HCT116 (cell line): ENCODE measurements around the gene CA7. TPM values are rescaled to one million over a fixed set of nuclear protein-coding genes. Genes with fewer than 3 reads are reported as not detected.

Experiments used
- ATAC-seq: fragments of 200-7000 bp; cut with Tn5 transposase; 2 replicates; pipeline ENCODE4 v1.9.1; 2020; ENCODE audit warnings: mild to moderate bottlenecking, moderate library complexity
- BruUV-seq: library from RNA; stranded (reverse); fragments of 400-500 nt; replicated peaks from 2 replicates; lab custom pipeline; 2021; lab: Mats Ljungman, UMichigan
- CTCF ChIA-PET: fragments of 300-600 bp; sonication (Branson Sonifier 250); formaldehyde crosslinking; loops from one replicate; lab custom pipeline; 2021; ENCODE audit warnings: antibody characterized with exemption; lab: Charles Lee
- POLR2A ChIA-PET: fragments of 300-600, 350-600 bp; sonication (Branson Sonifier 250); formaldehyde crosslinking; loops from one replicate; lab custom pipeline; 2021; ENCODE audit warnings: antibody characterized with exemption; lab: Charles Lee
- RAD21 ChIA-PET, 2 experiments: fragments of 300-600 bp; sonication (Branson Sonifier 250); formaldehyde crosslinking; loops; one replicate each; lab custom pipeline; 2023; ENCODE audit warnings: low total read pairs in 2 of 2; ENCODE audit not compliant: uncharacterized antibody in 2 of 2, unreplicated experiment in 2 of 2, low non-redundant PET in 1 of 2; lab: Charles Lee
- DNase-seq: peaks from one replicate; pipeline ENCODE4 v3.0.0-alpha.2; 2010; ENCODE audit warnings: low read depth, low spot score
- H2AFZ ChIP-seq: fragments of 200-600 bp; shearing (Covaris generic), sonication (generic); 2 replicates; pipeline ENCODE4 v1.6.1; 2017; ENCODE audit warnings: low read depth, mixed run types, mixed read lengths, antibody characterized with exemption, low read length; ENCODE audit not compliant: poor library complexity, severe bottlenecking
- H3K27ac ChIP-seq: 2 replicates; pipeline ENCODE4 v1.5.1; 2012; ENCODE audit warnings: low read depth, low read length
- H3K27me3 ChIP-seq: fragments of 200-600 bp; sonication (generic); 2 replicates; pipeline ENCODE4 v1.6.1; 2016; ENCODE audit warnings: mixed run types, low read length, mixed read lengths; ENCODE audit not compliant: insufficient read depth
- H3K36me3 ChIP-seq, 2 experiments: fragments of 200-500 bp in 1 of 2; fragments of 200-600 bp in 1 of 2; sonication (Bioruptor generic) in 1 of 2; sonication (generic) in 1 of 2; 2 replicates each; pipeline versions ENCODE4 v1.5.1 to v1.6.1; 2014 to 2016; ENCODE audit warnings: low read length in 2 of 2, inconsistent platforms in 1 of 2, mixed read lengths in 1 of 2, mixed run types in 1 of 2; ENCODE audit not compliant: insufficient read depth in 2 of 2, control insufficient read depth in 1 of 2
- H3K4me1 ChIP-seq, 2 experiments: fragments of 200-600 bp in 1 of 2; sonication (generic) in 1 of 2; 2 replicates each; pipeline versions ENCODE4 v1.5.1 to v1.6.1; 2012 to 2017; ENCODE audit warnings: low read length in 2 of 2, inconsistent platforms in 1 of 2, mild to moderate bottlenecking in 1 of 2, mixed read lengths in 1 of 2, mixed run types in 1 of 2, moderate library complexity in 1 of 2; ENCODE audit not compliant: insufficient read depth in 2 of 2, control insufficient read depth in 1 of 2
- H3K4me2 ChIP-seq: fragments of 200-600 bp; sonication (generic); 2 replicates; pipeline ENCODE4 v1.6.1; 2017; ENCODE audit warnings: mixed run types, low read length, mixed read lengths
- H3K4me3 ChIP-seq, 2 experiments: fragments of 200-600 bp in 1 of 2; sonication (generic) in 1 of 2; replicated peaks in 1 of 2; 2 replicates each; pipeline ENCODE4 v1.5.1; 2011 to 2016; ENCODE audit warnings: low read length in 2 of 2, control low read depth in 1 of 2, low read depth in 1 of 2, mild to moderate bottlenecking in 1 of 2, mixed read lengths in 1 of 2, mixed run types in 1 of 2
- H3K79me2 ChIP-seq: fragments of 200-600 bp; sonication (generic); 2 replicates; pipeline ENCODE4 v1.6.1; 2017; ENCODE audit warnings: mild to moderate bottlenecking, mixed run types, low read length, moderate library complexity, mixed read lengths; ENCODE audit not compliant: insufficient read depth
- H3K9ac ChIP-seq: fragments of 200-600 bp; sonication (generic); 2 replicates; pipeline ENCODE4 v1.6.1; 2016; ENCODE audit warnings: low read length, mixed read lengths
- H3K9me2 ChIP-seq: fragments of 200-600 bp; sonication (generic), shearing (Covaris generic); 2 replicates; pipeline ENCODE4 v1.6.1; 2017; ENCODE audit warnings: mixed run types, mild to moderate bottlenecking, moderate library complexity; ENCODE audit not compliant: insufficient read depth
- H3K9me3 ChIP-seq, 2 experiments: fragments of 200-500 bp in 1 of 2; fragments of 200-600 bp in 1 of 2; sonication (Bioruptor generic) in 1 of 2; sonication (generic) in 1 of 2; 2 replicates each; pipeline ENCODE4 v1.6.1; 2014 to 2017; ENCODE audit warnings: low read length in 2 of 2, mixed read lengths in 2 of 2, inconsistent platforms in 1 of 2, low read depth in 1 of 2, mild to moderate bottlenecking in 1 of 2, mixed run types in 1 of 2, moderate library complexity in 1 of 2; ENCODE audit not compliant: control insufficient read depth in 1 of 2, insufficient read depth in 1 of 2
- H4K20me1 ChIP-seq: fragments of 200-600 bp; sonication (generic), shearing (Covaris generic); 2 replicates; pipeline ENCODE4 v1.6.1; 2017; ENCODE audit warnings: mixed run types, mild to moderate bottlenecking, moderate library complexity; ENCODE audit not compliant: insufficient read depth
- EGR1 ChIP-seq: IDR thresholded peaks from 2 replicates; pipeline ENCODE4 v1.6.1; 2012; ENCODE audit warnings: low read depth
- EZH2 ChIP-seq: fragments of 200-600 bp; sonication (generic); IDR thresholded peaks from 2 replicates; pipeline ENCODE4 v1.6.1; 2017; ENCODE audit warnings: antibody characterized with exemption, mixed run types
- FOSL1 ChIP-seq: IDR thresholded peaks from 2 replicates; pipeline ENCODE4 v1.6.1; 2012; ENCODE audit warnings: low read depth
- JUND ChIP-seq: IDR thresholded peaks from 2 replicates; pipeline ENCODE4 v1.6.1; 2012
- POLR2A ChIP-seq: IDR thresholded peaks from 2 replicates; pipeline ENCODE4 v1.7.0; 2011; ENCODE audit warnings: borderline replicate concordance; ENCODE audit not compliant: insufficient read depth, insufficient read length; ENCODE audit errors: extremely low read depth
- RAD21 ChIP-seq: IDR thresholded peaks from 2 replicates; pipeline ENCODE4 v1.6.1; 2012; ENCODE audit warnings: low read depth, mild to moderate bottlenecking
- SRF ChIP-seq: IDR thresholded peaks from 2 replicates; pipeline ENCODE4 v1.6.1; 2012; ENCODE audit warnings: low read depth
- YY1 ChIP-seq: IDR thresholded peaks from 2 replicates; pipeline ENCODE4 v1.6.1; 2011; ENCODE audit warnings: low read length, low read depth, moderate library complexity, mild to moderate bottlenecking; ENCODE audit not compliant: insufficient replicate concordance; ENCODE audit errors: extremely low read depth
- ZFX ChIP-seq: fragments of 450-650 bp; IDR thresholded peaks from 2 replicates; pipeline ENCODE4 v1.6.1; 2017
- ZNF274 ChIP-seq: fragments of 200-500 bp; sonication (Bioruptor generic); IDR thresholded peaks from 2 replicates; pipeline ENCODE4 v1.6.1; 2014; ENCODE audit warnings: mild to moderate bottlenecking, low read depth, low read length, inconsistent platforms
- intact Hi-C: fragments of 100-400 bp; cut with micrococcal nuclease; formaldehyde crosslinking; loops from 2 replicates; pipeline ENCODE4 v1.10.0; 2022
- total RNA-seq: library from RNA; stranded (reverse); gene quantifications from one replicate; pipeline ENCODE4 v1.2.1, GENCODE V29; 2021; ENCODE audit not compliant: unreplicated experiment
- TF ChIP-seq, protein P1 (sequence below): IDR thresholded peaks from 2 replicates; pipeline ENCODE4 v1.6.1; 2011; ENCODE audit warnings: mild to moderate bottlenecking, low read length, moderate library complexity; ENCODE audit not compliant: insufficient replicate concordance; ENCODE audit errors: extremely low read depth
- TF ChIP-seq, protein P2 (sequence below), 3 experiments: fragments of 200-600 bp in 1 of 3; sonication (generic) in 1 of 3; IDR thresholded peaks in 2 of 3; conservative IDR thresholded peaks in 1 of 3; 2 replicates each; pipeline ENCODE4 v1.5.1; 2012 to 2017; ENCODE audit warnings: low read depth in 2 of 3, low read length in 2 of 3, antibody characterized with exemption in 1 of 3, borderline replicate concordance in 1 of 3, control low read depth in 1 of 3, mild to moderate bottlenecking in 1 of 3, mixed read lengths in 1 of 3, mixed run types in 1 of 3, moderate library complexity in 1 of 3; ENCODE audit not compliant: insufficient read depth in 1 of 3
- TF ChIP-seq, protein P3 (sequence below): IDR thresholded peaks from 2 replicates; pipeline ENCODE4 v1.6.1; 2012; ENCODE audit warnings: low read depth
- TF ChIP-seq, protein P4 (sequence below): IDR thresholded peaks from 2 replicates; pipeline ENCODE4 v1.6.1; 2012

The CA7 gene
- total RNA-seq, 1 experiment from 2014 or later, result not detected

DNA sequence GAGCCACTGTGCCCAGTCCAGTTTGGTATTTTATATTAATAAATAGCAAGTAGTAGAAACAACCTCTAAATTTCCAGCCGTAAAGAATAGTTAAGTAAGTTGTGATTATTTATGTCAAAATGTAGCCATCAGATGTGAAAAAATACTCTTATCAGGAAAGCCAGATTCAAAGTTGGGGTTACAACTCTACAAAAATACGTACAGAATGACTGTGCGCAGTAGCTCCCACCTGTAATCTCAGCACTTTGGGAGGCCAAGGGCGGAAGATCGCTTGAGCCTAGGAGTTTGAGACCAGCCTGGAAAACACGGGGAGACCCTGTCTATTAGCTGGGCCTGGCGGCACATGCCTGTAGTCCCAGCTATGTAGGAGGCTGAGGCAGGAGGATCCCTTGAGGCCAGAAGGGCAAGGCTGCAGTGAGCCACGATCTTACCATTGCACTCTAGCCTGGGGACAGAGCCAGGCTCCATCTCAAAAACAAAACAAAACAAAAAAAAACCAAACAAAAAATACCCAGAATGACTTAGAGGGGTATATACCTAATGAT is 37.8 kb downstream of the CA7 start (continued):
- TF ChIP-seq, protein P1, sequence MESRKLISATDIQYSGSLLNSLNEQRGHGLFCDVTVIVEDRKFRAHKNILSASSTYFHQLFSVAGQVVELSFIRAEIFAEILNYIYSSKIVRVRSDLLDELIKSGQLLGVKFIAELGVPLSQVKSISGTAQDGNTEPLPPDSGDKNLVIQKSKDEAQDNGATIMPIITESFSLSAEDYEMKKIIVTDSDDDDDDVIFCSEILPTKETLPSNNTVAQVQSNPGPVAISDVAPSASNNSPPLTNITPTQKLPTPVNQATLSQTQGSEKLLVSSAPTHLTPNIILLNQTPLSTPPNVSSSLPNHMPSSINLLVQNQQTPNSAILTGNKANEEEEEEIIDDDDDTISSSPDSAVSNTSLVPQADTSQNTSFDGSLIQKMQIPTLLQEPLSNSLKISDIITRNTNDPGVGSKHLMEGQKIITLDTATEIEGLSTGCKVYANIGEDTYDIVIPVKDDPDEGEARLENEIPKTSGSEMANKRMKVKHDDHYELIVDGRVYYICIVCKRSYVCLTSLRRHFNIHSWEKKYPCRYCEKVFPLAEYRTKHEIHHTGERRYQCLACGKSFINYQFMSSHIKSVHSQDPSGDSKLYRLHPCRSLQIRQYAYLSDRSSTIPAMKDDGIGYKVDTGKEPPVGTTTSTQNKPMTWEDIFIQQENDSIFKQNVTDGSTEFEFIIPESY, result no peak
- TF ChIP-seq, protein P2, sequence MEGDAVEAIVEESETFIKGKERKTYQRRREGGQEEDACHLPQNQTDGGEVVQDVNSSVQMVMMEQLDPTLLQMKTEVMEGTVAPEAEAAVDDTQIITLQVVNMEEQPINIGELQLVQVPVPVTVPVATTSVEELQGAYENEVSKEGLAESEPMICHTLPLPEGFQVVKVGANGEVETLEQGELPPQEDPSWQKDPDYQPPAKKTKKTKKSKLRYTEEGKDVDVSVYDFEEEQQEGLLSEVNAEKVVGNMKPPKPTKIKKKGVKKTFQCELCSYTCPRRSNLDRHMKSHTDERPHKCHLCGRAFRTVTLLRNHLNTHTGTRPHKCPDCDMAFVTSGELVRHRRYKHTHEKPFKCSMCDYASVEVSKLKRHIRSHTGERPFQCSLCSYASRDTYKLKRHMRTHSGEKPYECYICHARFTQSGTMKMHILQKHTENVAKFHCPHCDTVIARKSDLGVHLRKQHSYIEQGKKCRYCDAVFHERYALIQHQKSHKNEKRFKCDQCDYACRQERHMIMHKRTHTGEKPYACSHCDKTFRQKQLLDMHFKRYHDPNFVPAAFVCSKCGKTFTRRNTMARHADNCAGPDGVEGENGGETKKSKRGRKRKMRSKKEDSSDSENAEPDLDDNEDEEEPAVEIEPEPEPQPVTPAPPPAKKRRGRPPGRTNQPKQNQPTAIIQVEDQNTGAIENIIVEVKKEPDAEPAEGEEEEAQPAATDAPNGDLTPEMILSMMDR (IDR thresholded peaks at IDR 0.05 in 2 of 3, conservative IDR thresholded peaks at IDR 0.05 in 1 of 3; ENCODE audit: borderline replicate concordance in 1 of 3, insufficient read depth in 1 of 3, low read depth in 2 of 3, low read length in 2 of 3), result no peak
- TF ChIP-seq JUND (no peak), ZNF274 (no peak)

DNA sequence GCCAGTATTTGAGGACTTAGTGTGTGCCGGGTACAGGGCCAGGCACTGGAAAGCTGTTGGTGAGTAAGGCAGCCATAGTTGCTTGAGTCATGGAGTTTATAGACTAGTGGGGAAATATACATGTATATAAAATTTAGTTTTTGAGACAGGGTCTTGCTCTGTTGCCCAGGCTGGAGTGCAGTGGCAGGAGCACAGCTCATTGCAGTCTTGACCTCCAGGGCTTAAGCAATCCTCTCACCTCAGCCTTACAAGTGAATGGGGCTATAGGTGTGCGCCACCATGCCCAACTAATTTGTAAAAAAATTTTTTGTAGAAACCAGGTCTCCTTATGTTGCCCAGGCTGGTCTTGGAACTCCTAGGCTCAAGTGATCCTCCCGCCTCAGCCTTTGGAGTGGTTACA is 38.5 kb downstream of the CA7 start:
- no TSS peak for BruUV-seq
- ChIA-PET POLR2A (no interaction called here), CTCF (interaction anchor here (1.0 kb wide), 1 partner anchor 10 kb away, joined by 3 read pairs; no protein-coding TSS in a partner anchor), RAD21 (no interaction called here)
- Histone ChIP-seq H3K27me3 (no peaks in the 10 kb centered on the region), H3K36me3 (peaks cover 12 to 24% of the 10 kb centered on the region in 2 experiments; a peak in 3 of 4 replicates), H2AFZ (no peak overlapping the region), H3K9me3 (no peaks in the 10 kb centered on the region), H3K79me2 (peaks cover 23% of the 10 kb centered on the region; the same call in 1 of the 2 replicates), H3K4me3 (no peak overlapping the region), H3K9ac (no peak overlapping the region), H3K9me2 (no peaks in the 10 kb centered on the region), H3K27ac (no peak overlapping the region), H3K4me2 (no peak overlapping the region), H3K4me1 (peaks cover 10 to 15% of the 10 kb centered on the region in 2 experiments), H4K20me1 (no peaks in the 10 kb centered on the region)
- no peak for DNase-seq
- TF ChIP-seq EGR1 (no peak), EZH2 (no peak), YY1 (no peak), FOSL1 (no peak), ZFX (no peak), POLR2A (no peak), SRF (no peak), RAD21 (no peak)
- TF ChIP-seq, protein P3, sequence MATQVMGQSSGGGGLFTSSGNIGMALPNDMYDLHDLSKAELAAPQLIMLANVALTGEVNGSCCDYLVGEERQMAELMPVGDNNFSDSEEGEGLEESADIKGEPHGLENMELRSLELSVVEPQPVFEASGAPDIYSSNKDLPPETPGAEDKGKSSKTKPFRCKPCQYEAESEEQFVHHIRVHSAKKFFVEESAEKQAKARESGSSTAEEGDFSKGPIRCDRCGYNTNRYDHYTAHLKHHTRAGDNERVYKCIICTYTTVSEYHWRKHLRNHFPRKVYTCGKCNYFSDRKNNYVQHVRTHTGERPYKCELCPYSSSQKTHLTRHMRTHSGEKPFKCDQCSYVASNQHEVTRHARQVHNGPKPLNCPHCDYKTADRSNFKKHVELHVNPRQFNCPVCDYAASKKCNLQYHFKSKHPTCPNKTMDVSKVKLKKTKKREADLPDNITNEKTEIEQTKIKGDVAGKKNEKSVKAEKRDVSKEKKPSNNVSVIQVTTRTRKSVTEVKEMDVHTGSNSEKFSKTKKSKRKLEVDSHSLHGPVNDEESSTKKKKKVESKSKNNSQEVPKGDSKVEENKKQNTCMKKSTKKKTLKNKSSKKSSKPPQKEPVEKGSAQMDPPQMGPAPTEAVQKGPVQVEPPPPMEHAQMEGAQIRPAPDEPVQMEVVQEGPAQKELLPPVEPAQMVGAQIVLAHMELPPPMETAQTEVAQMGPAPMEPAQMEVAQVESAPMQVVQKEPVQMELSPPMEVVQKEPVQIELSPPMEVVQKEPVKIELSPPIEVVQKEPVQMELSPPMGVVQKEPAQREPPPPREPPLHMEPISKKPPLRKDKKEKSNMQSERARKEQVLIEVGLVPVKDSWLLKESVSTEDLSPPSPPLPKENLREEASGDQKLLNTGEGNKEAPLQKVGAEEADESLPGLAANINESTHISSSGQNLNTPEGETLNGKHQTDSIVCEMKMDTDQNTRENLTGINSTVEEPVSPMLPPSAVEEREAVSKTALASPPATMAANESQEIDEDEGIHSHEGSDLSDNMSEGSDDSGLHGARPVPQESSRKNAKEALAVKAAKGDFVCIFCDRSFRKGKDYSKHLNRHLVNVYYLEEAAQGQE, result no peak
- TF ChIP-seq, protein P1, result no peak
- TF ChIP-seq, protein P4, sequence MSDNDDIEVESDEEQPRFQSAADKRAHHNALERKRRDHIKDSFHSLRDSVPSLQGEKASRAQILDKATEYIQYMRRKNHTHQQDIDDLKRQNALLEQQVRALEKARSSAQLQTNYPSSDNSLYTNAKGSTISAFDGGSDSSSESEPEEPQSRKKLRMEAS, result no peak
- ATAC-seq, result no peak
- intact Hi-C loops, result no loop called here
